AG09319 (cell line): ENCODE measurements around the gene PCED1B.

Experiments used
- DNase-seq: peaks from one replicate; pipeline ENCODE4 v3.0.0-alpha.2; 2010; ENCODE audit warnings: low read depth; ENCODE audit errors: extremely low read depth
- CTCF ChIP-seq: IDR thresholded peaks from 2 replicates; pipeline ENCODE4 v1.5.1; 2011; ENCODE audit warnings: low read depth, mild to moderate bottlenecking, inconsistent platforms, low read length, moderate library complexity

The PCED1B gene

GRCh38 chr12:47207829-47208248, 128.4 kb downstream of the PCED1B start:
- TF ChIP-seq CTCF, result no peak
- no peak for DNase-seq

DNA sequence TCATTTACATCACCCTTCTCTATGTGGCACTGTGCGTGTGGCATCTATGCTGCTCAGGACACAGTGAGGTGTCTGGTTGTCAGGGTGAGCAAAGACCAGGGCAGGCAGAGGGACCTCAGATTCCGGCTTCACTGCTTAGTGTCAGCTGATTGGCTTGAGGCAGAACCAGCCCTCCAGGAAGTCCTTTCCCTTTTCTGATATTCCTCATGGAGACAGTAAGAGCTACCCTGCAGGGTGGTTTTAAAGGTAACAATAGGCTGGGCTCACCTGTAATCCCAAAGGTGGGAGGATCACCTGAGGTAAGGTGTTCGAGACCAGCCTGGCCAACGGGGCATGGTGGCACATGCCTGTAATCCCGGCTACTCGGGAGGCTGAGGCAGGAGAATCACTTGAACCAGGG, 129.6 kb downstream of the PCED1B start:
- DNase-seq, result no peak
- no peak for TF ChIP-seq CTCF

DNA sequence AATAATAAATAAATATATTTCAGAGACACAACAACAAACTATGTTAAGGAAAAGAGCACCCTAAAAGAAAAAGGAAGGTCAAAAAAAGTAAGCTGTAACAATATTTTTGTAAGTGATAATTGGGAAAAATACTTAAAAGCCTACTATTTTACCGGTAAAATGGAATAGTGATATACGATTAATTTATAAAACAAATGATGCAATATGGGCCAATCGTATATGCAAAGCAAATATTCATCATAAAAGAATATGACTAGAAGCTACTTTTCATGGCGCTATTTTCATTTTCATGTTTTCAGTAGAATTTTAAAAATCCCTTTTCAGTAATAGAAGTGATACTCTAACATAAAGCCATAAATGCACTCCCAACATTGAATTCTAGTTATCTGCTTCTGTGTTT, 131.4 kb downstream of the PCED1B start:
- no peak for TF ChIP-seq CTCF
- DNase-seq, result no peak

GRCh38 chr12:47212701-47213039, 133.2 kb downstream of the PCED1B start:
- no peak for TF ChIP-seq CTCF
- no peak for DNase-seq

GRCh38 chr12:47213396-47213795, 134.0 kb downstream of the PCED1B start:
- DNase-seq, result no peak
- no peak for TF ChIP-seq CTCF

DNA sequence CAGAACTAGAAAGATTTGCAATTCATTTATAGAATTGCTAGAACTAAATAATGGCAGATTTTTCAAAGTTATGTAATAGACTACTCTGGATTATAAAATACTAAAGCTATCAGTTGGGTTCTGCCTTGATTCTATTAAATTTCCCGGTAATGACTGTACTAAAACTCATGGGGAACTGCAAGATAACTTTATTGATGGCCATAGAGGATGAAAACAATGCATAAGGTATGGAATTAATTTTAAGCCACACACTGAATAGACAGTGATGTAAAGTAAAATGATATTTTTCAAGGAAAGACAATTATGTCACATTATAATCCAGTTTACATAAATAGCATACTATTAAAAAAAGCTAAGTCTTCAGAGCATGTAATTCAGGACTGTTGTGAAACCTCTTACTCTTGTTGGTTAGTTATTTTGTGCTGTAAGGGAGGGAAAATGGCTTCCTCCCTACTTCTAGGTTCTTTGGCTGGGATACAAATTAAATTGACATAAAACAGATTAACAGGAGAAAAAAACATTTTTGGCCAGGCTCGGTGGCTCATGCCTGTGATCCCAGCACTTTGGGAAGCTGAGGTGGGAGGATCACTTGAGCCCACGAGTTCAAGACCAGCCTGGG, 134.7 kb downstream of the PCED1B start:
- no peak for DNase-seq
- TF ChIP-seq CTCF, result no peak

DNA sequence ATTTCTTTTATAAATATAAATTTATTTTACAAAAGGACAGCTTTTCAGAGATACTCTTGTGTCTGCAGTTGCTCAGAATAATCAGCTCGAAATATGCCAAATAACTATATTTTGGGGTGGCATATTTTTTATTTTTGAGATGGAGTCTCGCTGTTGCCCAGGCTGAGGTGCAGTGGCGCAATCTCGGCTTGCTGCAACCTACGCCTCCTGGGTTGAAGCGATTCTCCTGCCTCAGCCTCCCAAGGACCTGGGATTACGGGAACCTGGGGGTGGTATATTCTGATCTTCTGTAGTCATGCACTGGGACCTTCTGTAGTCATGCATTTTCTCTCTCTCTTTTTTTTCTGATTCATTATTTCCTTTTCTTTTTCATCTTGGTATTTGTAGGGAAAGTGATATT, 135.3 kb downstream of the PCED1B start:
- DNase-seq, result no peak
- no peak for TF ChIP-seq CTCF
